ENCODE data around the gene CTSZ.

CTSZ gene

DNA sequence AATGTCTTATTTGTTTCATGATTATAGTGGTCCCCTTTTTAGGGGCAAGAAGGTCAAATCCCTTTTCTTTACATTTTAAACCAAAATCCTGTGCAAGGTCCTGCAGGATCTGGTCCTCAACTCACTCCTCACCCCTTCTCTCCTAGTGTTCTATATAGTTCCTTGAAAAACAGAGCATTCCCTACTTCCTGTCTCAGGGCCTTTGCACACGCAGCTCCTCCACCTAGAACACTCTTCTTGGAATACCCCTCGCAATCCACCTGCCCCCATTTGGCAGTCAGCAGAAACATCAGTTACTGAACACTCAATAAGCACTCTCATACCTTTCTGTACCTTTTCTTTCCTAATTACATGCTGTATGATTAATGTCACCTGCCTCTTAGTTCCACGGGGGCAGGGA is 28.3 kb upstream of the CTSZ start:
- TF ChIP-seq, protein P1, sequence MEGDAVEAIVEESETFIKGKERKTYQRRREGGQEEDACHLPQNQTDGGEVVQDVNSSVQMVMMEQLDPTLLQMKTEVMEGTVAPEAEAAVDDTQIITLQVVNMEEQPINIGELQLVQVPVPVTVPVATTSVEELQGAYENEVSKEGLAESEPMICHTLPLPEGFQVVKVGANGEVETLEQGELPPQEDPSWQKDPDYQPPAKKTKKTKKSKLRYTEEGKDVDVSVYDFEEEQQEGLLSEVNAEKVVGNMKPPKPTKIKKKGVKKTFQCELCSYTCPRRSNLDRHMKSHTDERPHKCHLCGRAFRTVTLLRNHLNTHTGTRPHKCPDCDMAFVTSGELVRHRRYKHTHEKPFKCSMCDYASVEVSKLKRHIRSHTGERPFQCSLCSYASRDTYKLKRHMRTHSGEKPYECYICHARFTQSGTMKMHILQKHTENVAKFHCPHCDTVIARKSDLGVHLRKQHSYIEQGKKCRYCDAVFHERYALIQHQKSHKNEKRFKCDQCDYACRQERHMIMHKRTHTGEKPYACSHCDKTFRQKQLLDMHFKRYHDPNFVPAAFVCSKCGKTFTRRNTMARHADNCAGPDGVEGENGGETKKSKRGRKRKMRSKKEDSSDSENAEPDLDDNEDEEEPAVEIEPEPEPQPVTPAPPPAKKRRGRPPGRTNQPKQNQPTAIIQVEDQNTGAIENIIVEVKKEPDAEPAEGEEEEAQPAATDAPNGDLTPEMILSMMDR (IDR thresholded peaks at IDR 0.05), result no peak
- Histone ChIP-seq H3K27ac (no peak overlapping the region), H3K4me1 (ENCODE audit: control insufficient read depth in 1 of 2, insufficient read depth in 1 of 2, low read depth in 1 of 2, low read length in 1 of 2) (peaks cover 17 to 20% of the 10 kb centered on the region in 2 experiments), H3K9me3 (no peaks in the 10 kb centered on the region), H3K4me3 (ENCODE audit: low read depth in 1 of 2, low read length in 1 of 2) (no peak overlapping the region), H3K27me3 (no peaks in the 10 kb centered on the region), H3K36me3 (peaks cover 46% of the 10 kb centered on the region)

DNA sequence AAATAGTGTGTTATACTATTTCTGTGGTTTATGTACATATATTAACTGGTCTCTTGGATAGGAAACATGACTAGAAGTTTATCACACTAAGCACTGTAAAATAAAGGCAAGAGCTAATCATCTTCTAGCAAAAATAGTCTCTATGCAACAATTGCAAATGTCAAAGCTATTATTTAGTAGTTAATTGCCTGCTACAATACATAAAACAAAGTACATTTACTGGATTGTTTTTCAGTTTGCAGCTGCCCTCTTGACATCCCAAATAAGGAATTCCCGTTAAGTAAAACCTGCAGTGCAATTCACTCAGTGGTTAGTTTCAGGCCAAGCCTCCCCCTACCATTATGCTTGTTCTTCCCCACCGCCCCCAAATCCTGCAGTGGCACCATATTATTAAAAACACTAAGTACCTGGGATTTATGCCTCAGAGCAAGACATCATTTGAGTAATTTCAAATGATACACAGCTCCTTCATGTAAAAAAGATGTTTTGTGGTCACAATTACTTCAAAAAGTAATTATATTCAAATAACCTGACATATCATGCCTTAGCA is 26.6 kb upstream of the CTSZ start:
- Histone ChIP-seq H3K4me3 (ENCODE audit: low read depth in 1 of 2, low read length in 1 of 2) (no peak overlapping the region), H3K36me3 (peaks cover 63% of the 10 kb centered on the region), H3K4me1 (ENCODE audit: control insufficient read depth in 1 of 2, insufficient read depth in 1 of 2, low read depth in 1 of 2, low read length in 1 of 2) (peaks cover 34 to 37% of the 10 kb centered on the region in 2 experiments), H3K9me3 (no peaks in the 10 kb centered on the region), H3K27ac (no peak overlapping the region), H3K27me3 (no peaks in the 10 kb centered on the region)
- TF ChIP-seq, protein P1 (IDR thresholded peaks at IDR 0.05), result no peak

DNA sequence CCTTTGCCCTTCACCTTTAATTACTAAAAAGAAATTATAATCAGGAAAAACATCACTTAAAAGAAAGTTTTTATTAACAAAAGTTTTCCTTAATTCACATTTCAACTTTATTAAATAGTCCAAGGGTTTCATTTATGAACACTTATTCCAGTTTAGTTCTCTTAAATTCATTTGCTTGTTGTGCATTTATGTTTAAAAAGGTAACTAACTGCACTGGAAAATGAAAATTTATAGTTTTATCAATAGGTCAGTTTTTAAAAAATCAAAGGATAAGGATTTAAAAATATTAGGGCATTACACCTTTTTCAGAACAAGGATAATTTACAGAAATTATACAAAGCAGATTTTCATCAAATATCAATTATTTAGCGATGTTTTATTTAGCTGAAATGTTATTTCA is 26.0 kb upstream of the CTSZ start:
- H3K27ac ChIP-seq, result peak overlapping the region; percentile 93
- H3K36me3 ChIP-seq, result peaks cover 66% of the 10 kb centered on the region
- H3K4me1 ChIP-seq (ENCODE audit: control insufficient read depth in 1 of 2, insufficient read depth in 1 of 2, low read depth in 1 of 2, low read length in 1 of 2), result peaks cover 37 to 38% of the 10 kb centered on the region in 2 experiments
- peak overlapping the region; percentile 82 to 94 for H3K4me3 ChIP-seq (ENCODE audit: low read depth in 1 of 2, low read length in 1 of 2)
- no peaks in the 10 kb centered on the region for H3K27me3 ChIP-seq
- no peaks in the 10 kb centered on the region for H3K9me3 ChIP-seq
- TF ChIP-seq, protein P1 (IDR thresholded peaks at IDR 0.05), result no peak

DNA sequence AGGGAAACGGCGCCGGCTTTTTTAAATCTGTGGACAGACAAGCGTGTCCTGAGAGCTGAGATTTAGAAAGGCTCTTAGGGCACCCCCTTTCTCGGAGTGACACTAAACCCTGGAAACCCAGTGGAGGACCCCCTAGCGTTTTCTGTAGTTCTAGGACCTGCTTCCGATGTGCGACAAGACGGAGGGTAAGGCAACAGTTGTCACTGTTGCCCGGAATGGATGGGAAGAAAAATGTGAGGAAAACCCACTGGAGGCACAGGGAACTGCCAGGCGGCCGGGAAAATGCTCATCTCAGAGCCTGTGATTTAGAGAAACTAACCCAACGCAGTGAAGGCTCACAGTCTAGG is 25.6 kb upstream of the CTSZ start:
- H3K9me3 ChIP-seq, result no peaks in the 10 kb centered on the region
- TF ChIP-seq, protein P1 (IDR thresholded peaks at IDR 0.05), result no peak
- peak overlapping the region; percentile 82 to 94 for H3K4me3 ChIP-seq (ENCODE audit: low read depth in 1 of 2, low read length in 1 of 2)
- H3K27me3 ChIP-seq, result no peaks in the 10 kb centered on the region
- H3K36me3 ChIP-seq, result peaks cover 66% of the 10 kb centered on the region
- peaks cover 37 to 38% of the 10 kb centered on the region in 2 experiments for H3K4me1 ChIP-seq (ENCODE audit: control insufficient read depth in 1 of 2, insufficient read depth in 1 of 2, low read depth in 1 of 2, low read length in 1 of 2)
- peak overlapping the region; percentile 93 for H3K27ac ChIP-seq

DNA sequence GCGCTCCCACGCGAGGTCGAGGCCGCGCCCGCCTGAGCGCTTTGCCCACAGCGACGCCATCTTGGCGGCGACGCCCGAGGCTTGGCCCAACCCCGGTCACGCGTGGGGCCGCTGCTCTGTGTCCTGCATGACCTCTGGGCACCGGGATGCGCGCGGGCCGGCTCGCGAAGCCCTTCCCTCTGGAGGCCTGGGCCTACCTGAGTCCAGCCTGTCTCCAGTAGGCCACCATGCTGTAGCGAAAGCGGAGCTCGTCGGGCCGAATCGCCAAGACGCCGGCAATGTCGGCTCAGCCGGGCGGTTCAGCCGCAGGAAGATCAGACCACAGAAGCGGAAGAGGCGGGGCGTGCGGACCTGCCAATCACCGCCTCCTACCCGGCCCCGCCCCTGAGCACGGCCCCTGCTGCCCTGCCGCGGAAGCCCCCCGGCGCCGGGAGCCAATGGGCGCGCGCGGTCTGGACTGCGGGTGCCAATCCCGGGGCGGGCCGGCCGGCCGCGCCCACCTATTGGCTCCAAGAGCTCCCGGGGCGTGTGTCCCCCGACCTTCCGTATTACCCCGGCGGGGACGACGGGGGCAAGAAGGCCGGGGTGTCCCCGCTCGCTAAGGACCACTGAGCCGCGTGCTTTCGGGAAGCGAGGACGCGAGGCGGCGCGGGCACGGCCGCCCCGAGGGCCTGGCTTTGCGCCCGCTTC is 25.1 kb upstream of the CTSZ start, which contains the start of gene ATP5F1E:
ATP5F1E (minus strand) TSS at position 313 of the 690 bp plus-strand sequence; CDS start at position 229, 84 bp downstream.
- Histone ChIP-seq H3K4me3 (ENCODE audit: low read depth in 1 of 2, low read length in 1 of 2) (peak within 1 kb of the TSS; percentile 82 to 94), H3K27ac (peak within 1 kb of the TSS; percentile 93), H3K9me3 (no peaks in the 10 kb centered on the region), H3K27me3 (no peaks in the 10 kb centered on the region), H3K4me1 (ENCODE audit: control insufficient read depth in 1 of 2, insufficient read depth in 1 of 2, low read depth in 1 of 2, low read length in 1 of 2) (peaks cover 37 to 38% of the 10 kb centered on the region in 2 experiments), H3K36me3 (peaks cover 66% of the 10 kb centered on the region)
- TF ChIP-seq, protein P1 (IDR thresholded peaks at IDR 0.05), result peak; percentile 21

Measured in neutrophil (primary cell).